Adrenal gland (tissue), 12 donors: ENCODE data around the gene CPPED1. TPM values are rescaled to one million over a fixed set of nuclear protein-coding genes. Genes with fewer than 3 reads are reported as not detected.

Experiments
- DNase-seq, 7 donors: peaks; one replicate each; pipeline ENCODE4 v3.0.0-alpha.2; 2019 to 2020
- H3K27ac ChIP-seq, 5 donors: fragments of 200-600 bp; sonication (generic) in 4 of 5; 1 replicate in 3 of 5; 2 replicates in 2 of 5; pipeline versions ENCODE4 v1.5.1 to v1.8.0; 2016 to 2020; ENCODE audit warnings: mild to moderate bottlenecking in 1 of 5
- H3K27me3 ChIP-seq: fragments of 200-600 bp; 2 replicates; pipeline ENCODE4 v1.8.0; 2021
- H3K36me3 ChIP-seq, 2 donors: fragments of 200-600 bp; replicated peaks in 1 of 2; 1 replicate in 1 of 2; 2 replicates in 1 of 2; pipeline versions ENCODE4 v1.5.1 to v1.8.0; 2018 to 2022
- H3K4me1 ChIP-seq, 2 donors: fragments of 200-600 bp; replicated peaks in 1 of 2; 1 replicate in 1 of 2; 2 replicates in 1 of 2; pipeline versions ENCODE4 v1.5.1 to v1.8.0; 2018 to 2021
- H3K4me3 ChIP-seq, 4 donors: fragments of 200-600 bp; sonication (generic) in 3 of 4; one replicate each; pipeline ENCODE4 v1.5.1; 2016 to 2018
- H3K9me3 ChIP-seq, 3 donors: fragments of 200-600 bp; sonication (generic) in 1 of 3; replicated peaks in 1 of 3; 1 replicate in 2 of 3; 2 replicates in 1 of 3; pipeline versions ENCODE4 v1.5.1 to v1.8.0; 2016 to 2021
- POLR2A ChIP-seq, 2 donors: fragments of 450-650 bp; IDR thresholded peaks; one replicate each; pipeline ENCODE4 v1.6.1; 2017; ENCODE audit warnings: antibody characterized with exemption in 2 of 2, mild to moderate bottlenecking in 2 of 2, moderate library complexity in 1 of 2
- WGBS, 4 donors: extraction: QIAGEN DNeasy Blood & Tissue Kit in 2 of 4; methylation state at CpG; one replicate each; pipeline versions ENCODE4 v1.1.5 to v1.1.7; 2013 to 2017; 5-methylcytosine and 5-hydroxymethylcytosine counted together
- intact Hi-C, 2 donors: fragments of 100-400 bp; cut with DNase I; formaldehyde crosslinking; loops; one replicate each; pipeline versions ENCODE4 v1.14.1 to v1.15.0; 2022 to 2023
- polyA plus RNA-seq, 3 donors: library from polyadenylated mRNA; stranded (reverse); fragments of 200-250 nt in 2 of 3; fragments of 350-450 nt in 1 of 3; fragmentation: Illumina TruSeq in 1 of 3; extraction: RNeasy Lipid Tissue Mini Kit (QIAGEN cat#74804) in 1 of 3; gene quantifications; one replicate each; pipeline ENCODE4 v1.2.3, GENCODE V29; 2013 to 2014
- total RNA-seq, 9 donors: library from RNA; depleted of rRNA in 4 of 9; stranded (reverse); fragments of >200 nt in 4 of 9; fragments of 120-200 nt in 1 of 9; fragmentation: NEBNext Ultra II Directional in 1 of 9; extraction: Animal tissue kit (Norgen Biotek cat#: 25700) in 1 of 9; gene quantifications; one replicate each; pipeline versions ENCODE4 v1.1.0 to v1.2.4, GENCODE V29; 2013 to 2023
- TF ChIP-seq, protein P1 (sequence below), 6 experiments: fragments of 450-650 bp in 4 of 6; fragments of 200-600 bp in 2 of 6; sonication (generic) in 1 of 6; IDR thresholded peaks; 1 replicate in 5 of 6; 2 replicates in 1 of 6; pipeline versions ENCODE4 v1.5.1 to v1.8.0; 2016 to 2021; ENCODE audit warnings: antibody characterized with exemption in 6 of 6, mild to moderate bottlenecking in 2 of 6, moderate library complexity in 1 of 6
- donor health status: healthy with polysubstance abuse.
- donor health status: Bipolar disorder and iron deficiency.
- donor health status: DM: yes; HTN: yes; CAD: no.
- donor health status: DM: no; HTN: no; CAD: no.
- donor health status: DM: no; HTN: no; CAD: no.
- donor health status: DM: yes; HTN: yes; CAD: no.

Gene CPPED1
- total and polyA plus RNA-seq, 12 donors: 8.1 to 38.1 (median 14.2) TPM

DNA sequence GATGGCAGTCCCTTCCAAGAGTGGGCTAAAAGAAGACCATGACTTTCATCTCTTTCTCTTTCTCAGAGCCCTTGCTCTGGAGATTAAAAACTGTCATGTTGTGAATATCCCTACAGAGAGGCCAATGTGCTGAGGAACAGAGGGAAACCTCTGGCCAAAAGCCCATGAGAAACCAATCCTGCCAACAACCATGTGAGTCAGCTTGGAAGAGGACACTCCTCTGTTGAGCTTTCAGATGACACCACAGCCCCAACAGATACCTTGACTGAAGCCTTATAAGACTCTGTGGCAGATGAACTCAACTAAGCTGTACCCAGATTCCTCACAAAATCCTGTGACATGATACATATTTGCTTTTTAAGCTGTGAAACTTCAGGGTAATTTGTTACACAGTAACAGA, 19.6 kb downstream of the CPPED1 start:
- TF ChIP-seq POLR2A (IDR thresholded peaks at IDR 0.05): no peak
- TF ChIP-seq, protein P1, sequence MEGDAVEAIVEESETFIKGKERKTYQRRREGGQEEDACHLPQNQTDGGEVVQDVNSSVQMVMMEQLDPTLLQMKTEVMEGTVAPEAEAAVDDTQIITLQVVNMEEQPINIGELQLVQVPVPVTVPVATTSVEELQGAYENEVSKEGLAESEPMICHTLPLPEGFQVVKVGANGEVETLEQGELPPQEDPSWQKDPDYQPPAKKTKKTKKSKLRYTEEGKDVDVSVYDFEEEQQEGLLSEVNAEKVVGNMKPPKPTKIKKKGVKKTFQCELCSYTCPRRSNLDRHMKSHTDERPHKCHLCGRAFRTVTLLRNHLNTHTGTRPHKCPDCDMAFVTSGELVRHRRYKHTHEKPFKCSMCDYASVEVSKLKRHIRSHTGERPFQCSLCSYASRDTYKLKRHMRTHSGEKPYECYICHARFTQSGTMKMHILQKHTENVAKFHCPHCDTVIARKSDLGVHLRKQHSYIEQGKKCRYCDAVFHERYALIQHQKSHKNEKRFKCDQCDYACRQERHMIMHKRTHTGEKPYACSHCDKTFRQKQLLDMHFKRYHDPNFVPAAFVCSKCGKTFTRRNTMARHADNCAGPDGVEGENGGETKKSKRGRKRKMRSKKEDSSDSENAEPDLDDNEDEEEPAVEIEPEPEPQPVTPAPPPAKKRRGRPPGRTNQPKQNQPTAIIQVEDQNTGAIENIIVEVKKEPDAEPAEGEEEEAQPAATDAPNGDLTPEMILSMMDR (IDR thresholded peaks at IDR 0.05): no peak
- no peak overlapping the region for H3K27ac ChIP-seq
- no peak overlapping the region for H3K4me3 ChIP-seq
- no peaks in the 10 kb centered on the region for H3K4me1 ChIP-seq
- H3K36me3 ChIP-seq: peaks cover 0 to 13% of the 10 kb centered on the region in 2 donors
- H3K27me3 ChIP-seq: no peaks in the 10 kb centered on the region
- DNase-seq: no peak
- intact Hi-C loops: no loop called here
- H3K9me3 ChIP-seq: no peaks in the 10 kb centered on the region

DNA sequence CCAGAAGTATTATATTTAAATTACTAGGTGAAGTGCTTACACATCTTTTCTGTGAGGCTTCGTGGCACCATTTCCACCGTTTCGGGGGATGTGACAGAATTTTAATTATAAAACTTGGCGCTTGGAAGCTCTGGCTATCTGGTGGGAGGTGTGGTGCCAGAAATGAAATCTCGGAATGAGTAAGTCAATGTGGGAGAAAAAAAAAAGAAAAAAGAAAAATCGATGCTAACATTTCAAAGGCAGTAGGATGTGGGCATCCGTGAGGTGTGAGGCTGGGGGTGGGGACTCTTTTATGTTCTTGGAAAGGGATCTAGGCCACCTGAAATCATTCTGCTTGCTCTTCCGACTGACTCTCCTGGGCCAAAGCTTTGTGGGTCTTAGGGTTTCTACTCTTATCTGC, 21.9 kb downstream of the CPPED1 start:
- TF ChIP-seq, protein P1 (IDR thresholded peaks at IDR 0.05): no peak
- no peak for TF ChIP-seq POLR2A (IDR thresholded peaks at IDR 0.05)
- H3K36me3 ChIP-seq: peaks cover 0 to 13% of the 10 kb centered on the region in 2 donors
- H3K4me3 ChIP-seq: no peak overlapping the region
- no peak overlapping the region for H3K27ac ChIP-seq
- no peak for DNase-seq
- H3K4me1 ChIP-seq: no peaks in the 10 kb centered on the region
- 89 to 95% (median 93%) methylated on average over 8 of the region's 8 CpGs for WGBS, 4 donors
- intact Hi-C loops: no loop called here
- no peaks in the 10 kb centered on the region for H3K27me3 ChIP-seq
- no peaks in the 10 kb centered on the region for H3K9me3 ChIP-seq

DNA sequence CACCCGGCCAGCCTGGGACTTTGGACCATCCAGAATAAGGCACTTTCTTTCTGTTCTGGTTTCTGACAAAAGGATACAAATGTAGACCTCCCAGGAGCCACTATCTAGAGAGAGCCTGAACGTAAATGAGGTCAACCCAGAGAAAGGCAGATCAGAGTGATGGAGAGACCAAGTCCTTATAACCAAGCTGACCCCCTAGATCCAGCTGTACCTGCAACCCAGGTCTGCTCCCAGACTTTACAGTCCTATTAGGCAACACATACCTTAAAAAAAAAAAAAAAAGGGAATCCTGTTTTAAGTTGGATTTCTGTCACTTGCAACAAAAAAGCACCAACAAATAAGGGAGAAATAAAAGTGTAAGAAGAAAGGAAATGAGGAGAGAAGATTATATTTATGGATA, 23.2 kb downstream of the CPPED1 start:
- Histone ChIP-seq H3K27me3 (no peaks in the 10 kb centered on the region), H3K36me3 (peaks cover 0 to 13% of the 10 kb centered on the region in 2 donors), H3K27ac (no peak overlapping the region), H3K9me3 (no peaks in the 10 kb centered on the region), H3K4me1 (no peaks in the 10 kb centered on the region), H3K4me3 (no peak overlapping the region)
- intact Hi-C loops: no loop called here
- DNase-seq: no peak
- TF ChIP-seq, protein P1 (IDR thresholded peaks at IDR 0.05): no peak
- WGBS, 4 donors: 81 to 95% (median 88%) methylated on average over 2 of the region's 2 CpGs

DNA sequence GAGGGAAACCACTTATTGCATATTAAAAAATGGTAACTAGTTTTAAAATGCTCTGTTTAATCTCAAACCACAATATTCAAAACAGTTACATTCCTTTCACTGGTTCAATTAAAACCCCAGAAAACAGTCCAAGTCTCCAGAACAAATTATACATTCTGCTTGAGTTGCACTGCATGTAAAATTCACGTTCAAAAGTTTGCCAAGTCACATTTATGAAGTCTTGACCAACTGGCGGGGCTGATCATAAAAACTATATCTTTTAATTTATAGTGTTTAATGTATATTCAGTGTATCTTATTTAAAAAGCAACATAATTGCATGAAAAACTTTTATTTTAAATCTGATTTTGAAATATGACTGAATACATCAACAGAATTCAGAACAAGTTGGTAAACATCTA, 25.0 kb downstream of the CPPED1 start:
- no peak overlapping the region for H3K27ac ChIP-seq
- no peaks in the 10 kb centered on the region for H3K4me1 ChIP-seq
- no peak for TF ChIP-seq POLR2A (IDR thresholded peaks at IDR 0.05)
- TF ChIP-seq, protein P1 (IDR thresholded peaks at IDR 0.05): no peak
- DNase-seq: no peak
- no peaks in the 10 kb centered on the region for H3K27me3 ChIP-seq
- WGBS, 4 donors: 95 to 98% (median 95%) methylated on average over 2 of the region's 2 CpGs
- H3K9me3 ChIP-seq: no peaks in the 10 kb centered on the region
- intact Hi-C loops: no loop called here
- H3K4me3 ChIP-seq: no peak overlapping the region
- H3K36me3 ChIP-seq: peaks cover 0 to 13% of the 10 kb centered on the region in 2 donors
